Endothelial cell of umbilical vein (primary cell): ENCODE data around the gene CD1D. TPM values are rescaled to one million over a fixed set of nuclear protein-coding genes. Genes with fewer than 3 reads are reported as not detected.

Experiments used
- BruUV-seq: library from RNA; stranded (reverse); fragments of 400-500 nt; replicated peaks from 2 replicates; lab custom pipeline; 2021; lab: Mats Ljungman, UMichigan
- CTCF ChIA-PET: fragments of 300-600, 350-600 bp; sonication (Branson Sonifier 250); formaldehyde crosslinking; loops from one replicate; lab custom pipeline; 2021; ENCODE audit warnings: antibody characterized with exemption, inconsistent platforms; lab: Charles Lee
- POLR2A ChIA-PET: fragments of 300-600, 350-600 bp; sonication (Branson Sonifier 250); formaldehyde crosslinking; loops from one replicate; lab custom pipeline; 2021; ENCODE audit warnings: antibody characterized with exemption, inconsistent platforms; lab: Charles Lee
- DNase-seq: peaks from one replicate; pipeline ENCODE4 v3.0.0-alpha.2; 2011; ENCODE audit warnings: low read depth, low spot score
- FAIRE-seq: peaks from 2 replicates; lab custom pipeline; 2011; peaks lifted over from hg19 to GRCh38; lab: Jason Lieb, UNC
- H2AFZ ChIP-seq: 2 replicates; pipeline ENCODE4 v1.6.0; 2012; ENCODE audit warnings: low read depth, low read length, control low read depth, inconsistent platforms
- H3K27ac ChIP-seq: 2 replicates; pipeline ENCODE4 v1.5.1; 2011; ENCODE audit warnings: low read depth, mild to moderate bottlenecking, control low read depth, low read length, moderate library complexity; ENCODE audit not compliant: insufficient read depth
- H3K27me3 ChIP-seq, 2 experiments: 2 replicates each; pipeline versions ENCODE4 v1.6.0 to v1.6.1; 2011; ENCODE audit warnings: low read length in 2 of 2, mixed read lengths in 1 of 2; ENCODE audit not compliant: control insufficient read depth in 2 of 2, insufficient read depth in 2 of 2
- H3K36me3 ChIP-seq, 2 experiments: 2 replicates in 1 of 2; 3 replicates in 1 of 2; pipeline ENCODE4 v1.5.1; 2011; ENCODE audit warnings: low read length in 2 of 2, mild to moderate bottlenecking in 1 of 2, moderate library complexity in 1 of 2; ENCODE audit not compliant: control insufficient read depth in 2 of 2, insufficient read depth in 2 of 2; ENCODE audit errors: extremely low read depth in 1 of 2
- H3K4me1 ChIP-seq: 3 replicates; pipeline ENCODE4 v1.5.1; 2011; ENCODE audit warnings: mild to moderate bottlenecking, low read length; ENCODE audit not compliant: control insufficient read depth, insufficient read depth; ENCODE audit errors: extremely low read depth
- H3K4me2 ChIP-seq: 2 replicates; pipeline ENCODE4 v1.6.1; 2011; ENCODE audit warnings: low read length, control low read depth, mixed read lengths; ENCODE audit not compliant: insufficient read depth
- H3K4me3 ChIP-seq, 3 experiments: fragments of 200-600 bp in 1 of 3; sonication (generic), shearing (Covaris generic) in 1 of 3; replicated peaks in 1 of 3; 2 replicates each; pipeline ENCODE4 v1.5.1; 2011 to 2016; ENCODE audit warnings: control low read depth in 3 of 3, low read length in 3 of 3, mild to moderate bottlenecking in 2 of 3, inconsistent platforms in 1 of 3, low read depth in 1 of 3, moderate library complexity in 1 of 3; ENCODE audit not compliant: insufficient read depth in 1 of 3
- H3K79me2 ChIP-seq: 2 replicates; pipeline ENCODE4 v1.6.0; 2012; ENCODE audit warnings: low read length, inconsistent platforms; ENCODE audit not compliant: control insufficient read depth, insufficient read depth
- H3K9ac ChIP-seq: replicated peaks from 2 replicates; pipeline ENCODE3; 2011; ENCODE audit warnings: low read length, control low read depth; ENCODE audit not compliant: insufficient read depth; ENCODE audit errors: extremely low read depth
- H3K9me1 ChIP-seq: replicated peaks from 3 replicates; pipeline ENCODE4 v1.6.0; 2011; ENCODE audit warnings: mild to moderate bottlenecking, low read length; ENCODE audit not compliant: control insufficient read depth, insufficient read depth; ENCODE audit errors: extremely low read depth
- H3K9me3 ChIP-seq: replicated peaks from 2 replicates; pipeline ENCODE4 v1.5.1; 2012; ENCODE audit warnings: low read length, inconsistent platforms; ENCODE audit not compliant: control insufficient read depth, insufficient read depth
- H4K20me1 ChIP-seq: replicated peaks from 2 replicates; pipeline ENCODE3; 2011; ENCODE audit warnings: mild to moderate bottlenecking, low read length; ENCODE audit not compliant: control insufficient read depth, insufficient read depth; ENCODE audit errors: extremely low read depth
- EZH2 ChIP-seq: IDR thresholded peaks from 2 replicates; pipeline ENCODE4 v1.6.1; 2012; ENCODE audit warnings: borderline replicate concordance, low read depth, mild to moderate bottlenecking, moderate library complexity, low read length, inconsistent platforms; ENCODE audit not compliant: severe bottlenecking
- FOS ChIP-seq: IDR thresholded peaks from 2 replicates; pipeline ENCODE4 v1.6.1; 2011; ENCODE audit warnings: mild to moderate bottlenecking, low read length, moderate library complexity, borderline replicate concordance; ENCODE audit not compliant: insufficient read depth
- GATA2 ChIP-seq: IDR thresholded peaks from 2 replicates; pipeline ENCODE4 v1.7.0; 2011; ENCODE audit warnings: low read depth, mild to moderate bottlenecking, moderate library complexity, mixed read lengths, low read length; ENCODE audit not compliant: insufficient read length, insufficient read depth
- JUN ChIP-seq: IDR thresholded peaks from 2 replicates; pipeline ENCODE4 v1.6.1; 2011; ENCODE audit warnings: borderline replicate concordance, low read depth; ENCODE audit not compliant: insufficient read length, insufficient read depth
- MAX ChIP-seq: IDR thresholded peaks from 2 replicates; pipeline ENCODE4 v1.6.1; 2011; ENCODE audit not compliant: insufficient read depth, insufficient read length
- MYC ChIP-seq: IDR thresholded peaks from one replicate; pipeline ENCODE4 v1.6.1; 2011; ENCODE audit warnings: mild to moderate bottlenecking, low read depth, low read length
- POLR2A ChIP-seq: IDR thresholded peaks from 2 replicates; pipeline ENCODE4 v1.6.1; 2012; ENCODE audit warnings: low read depth, mild to moderate bottlenecking, control low read depth, low read length
- POLR2AphosphoS5 ChIP-seq: IDR thresholded peaks from 2 replicates; pipeline ENCODE4 v1.6.1; 2012; ENCODE audit warnings: low read depth, mild to moderate bottlenecking, control low read depth, low read length, moderate library complexity; ENCODE audit not compliant: insufficient read depth
- dilution Hi-C: fragments of 300-500 bp; cut with MboI; formaldehyde crosslinking; loops from one replicate; pipeline ENCODE4 v1.15.0; 2019; ENCODE audit warnings: low sequenced_read_pairs; ENCODE audit not compliant: extremely low pct_ligation_motif_present
- intact Hi-C: fragments of 100-400 bp; cut with micrococcal nuclease; formaldehyde crosslinking; loops from one replicate; pipeline ENCODE4 v1.10.0; 2022
- polyA plus RNA-seq, 4 experiments: library from polyadenylated mRNA; depleted of rRNA in 3 of 4; stranded (reverse) in 3 of 4; unstranded in 1 of 4; fragments of >200 nt; gene quantifications; 2 replicates each; pipeline versions ENCODE4 v1.2.1 to v1.2.3, GENCODE V29; 2011 to 2012; ENCODE audit warnings: missing spikeins in 1 of 4
- total RNA-seq: library from RNA; stranded (reverse); gene quantifications from 2 replicates; pipeline ENCODE4 v1.2.3, GENCODE V29; 2021
- TF ChIP-seq, protein P1 (sequence below), 2 donors: IDR thresholded peaks; 1 replicate in 1 of 2; 2 replicates in 1 of 2; pipeline ENCODE4 v1.5.1; 2011; ENCODE audit warnings: low read length in 2 of 2, mild to moderate bottlenecking in 2 of 2, moderate library complexity in 2 of 2, control low read depth in 1 of 2, inconsistent platforms in 1 of 2, low read depth in 1 of 2; ENCODE audit not compliant: insufficient read depth in 1 of 2; ENCODE audit errors: extremely low read depth in 1 of 2

CD1D gene
- total and polyA plus RNA-seq, 2 donors (not counting 3 experiments of a cell fraction or from before 2014, with no cell fraction given): not detected

DNA sequence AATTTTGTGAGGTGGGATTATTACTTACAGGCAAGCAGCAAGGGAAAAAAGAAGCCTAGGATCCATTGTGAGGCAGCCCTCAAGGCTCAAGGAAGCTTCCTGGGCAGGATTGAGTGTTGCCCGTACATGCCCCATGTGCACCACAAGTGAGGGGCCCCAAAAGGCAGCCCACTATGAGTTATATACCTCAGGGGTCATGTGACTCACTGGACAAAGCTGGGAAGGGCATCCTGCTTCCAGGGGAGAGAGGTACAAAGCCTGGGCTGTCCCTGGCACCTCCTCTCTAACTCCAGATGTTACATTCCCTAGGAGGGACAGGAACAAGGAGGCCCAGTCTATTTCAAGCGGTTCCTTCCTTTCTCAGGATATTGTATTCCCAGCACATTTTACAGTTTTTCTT is 34.0 kb upstream of the CD1D start:
- intact Hi-C loops: no loop called here
- Histone ChIP-seq H2AFZ (no peak overlapping the region), H3K4me3 (no peak overlapping the region), H3K4me1 (peaks cover 14% of the 10 kb centered on the region), H3K27me3 (peaks cover 0 to 2% of the 10 kb centered on the region in 2 experiments), H3K9ac (no peak overlapping the region), H3K9me3 (no peaks in the 10 kb centered on the region), H4K20me1 (no peaks in the 10 kb centered on the region), H3K36me3 (no peaks in the 10 kb centered on the region), H3K9me1 (no peaks in the 10 kb centered on the region), H3K79me2 (no peaks in the 10 kb centered on the region), H3K27ac (no peak overlapping the region), H3K4me2 (no peak overlapping the region)
- CTCF ChIA-PET: interaction anchor here (1.6 kb wide), 1 partner anchor 31 kb away, joined by 3 read pairs; no protein-coding TSS in a partner anchor
- dilution Hi-C loops: no loop called here
- TF ChIP-seq GATA2: no peak
- no peak for TF ChIP-seq MAX
- no peak for TF ChIP-seq EZH2
- TF ChIP-seq JUN: no peak
- TF ChIP-seq, protein P1, sequence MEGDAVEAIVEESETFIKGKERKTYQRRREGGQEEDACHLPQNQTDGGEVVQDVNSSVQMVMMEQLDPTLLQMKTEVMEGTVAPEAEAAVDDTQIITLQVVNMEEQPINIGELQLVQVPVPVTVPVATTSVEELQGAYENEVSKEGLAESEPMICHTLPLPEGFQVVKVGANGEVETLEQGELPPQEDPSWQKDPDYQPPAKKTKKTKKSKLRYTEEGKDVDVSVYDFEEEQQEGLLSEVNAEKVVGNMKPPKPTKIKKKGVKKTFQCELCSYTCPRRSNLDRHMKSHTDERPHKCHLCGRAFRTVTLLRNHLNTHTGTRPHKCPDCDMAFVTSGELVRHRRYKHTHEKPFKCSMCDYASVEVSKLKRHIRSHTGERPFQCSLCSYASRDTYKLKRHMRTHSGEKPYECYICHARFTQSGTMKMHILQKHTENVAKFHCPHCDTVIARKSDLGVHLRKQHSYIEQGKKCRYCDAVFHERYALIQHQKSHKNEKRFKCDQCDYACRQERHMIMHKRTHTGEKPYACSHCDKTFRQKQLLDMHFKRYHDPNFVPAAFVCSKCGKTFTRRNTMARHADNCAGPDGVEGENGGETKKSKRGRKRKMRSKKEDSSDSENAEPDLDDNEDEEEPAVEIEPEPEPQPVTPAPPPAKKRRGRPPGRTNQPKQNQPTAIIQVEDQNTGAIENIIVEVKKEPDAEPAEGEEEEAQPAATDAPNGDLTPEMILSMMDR (IDR thresholded peaks at IDR 0.05; ENCODE audit: extremely low read depth in 1 of 2, insufficient read depth in 1 of 2, low read depth in 1 of 2, low read length in 2 of 2): no peak
- TF ChIP-seq POLR2AphosphoS5: no peak
- no peak for TF ChIP-seq POLR2A
- TF ChIP-seq FOS: no peak
- no peak for TF ChIP-seq MYC
- POLR2A ChIA-PET: no interaction called here
- no peak for FAIRE-seq
- DNase-seq: no peak
- BruUV-seq: TSS peak; percentile 21
